Sciatic nerve (tissue), 2 donors: ENCODE data around the gene CLSTN2. TPM values are rescaled to one million over a fixed set of nuclear protein-coding genes. Genes with fewer than 3 reads are reported as not detected.

Source experiments
- ATAC-seq: fragments of 200-7000 bp; cut with Tn5 transposase; one replicate; pipeline ENCODE4 v1.9.1; 2020; ENCODE audit warnings: mild to moderate bottlenecking, moderate library complexity
- DNase-seq: peaks from one replicate; pipeline ENCODE4 v3.0.0-alpha.2; 2020; ENCODE audit warnings: low spot score
- intact Hi-C: fragments of 100-400 bp; cut with DNase I; formaldehyde crosslinking; loops from one replicate; pipeline ENCODE4 v1.14.2; 2022
- total RNA-seq: library from RNA; stranded (reverse); fragmentation: NEBNext Ultra II Directional; extraction: Animal tissue kit (Norgen Biotek cat#: 25700); gene quantifications from one replicate; pipeline ENCODE4 v1.2.1, GENCODE V29; 2021
- donor health status: DM: no; HTN: no; CAD: no.
- donor health status: DM: no; HTN: no; CAD: no.

The CLSTN2 gene
- total RNA-seq, 1 donor from 2014 or later = 5.1 TPM

DNA sequence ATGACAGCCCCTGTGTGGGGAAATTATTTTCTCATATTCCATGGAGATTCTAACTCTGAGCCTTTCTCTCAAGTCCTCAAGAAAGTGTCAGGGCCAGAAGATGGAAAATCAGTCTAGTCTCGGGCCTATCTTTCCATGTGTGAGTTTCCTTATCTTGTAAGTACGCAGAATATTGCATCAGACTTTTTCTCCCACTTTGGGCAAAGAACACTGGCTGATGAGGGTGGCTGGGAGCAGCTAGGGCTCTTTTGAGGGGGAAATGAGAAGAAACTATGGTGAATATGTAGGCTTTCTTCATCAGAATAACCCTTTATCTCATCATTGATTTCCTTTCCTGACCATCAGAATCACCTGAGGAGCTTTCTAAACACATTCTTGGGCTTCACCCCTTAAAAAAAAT, 264.0 kb downstream of the CLSTN2 start:
- intact Hi-C loops = no loop called here
- no peak for DNase-seq
- no peak for ATAC-seq

DNA sequence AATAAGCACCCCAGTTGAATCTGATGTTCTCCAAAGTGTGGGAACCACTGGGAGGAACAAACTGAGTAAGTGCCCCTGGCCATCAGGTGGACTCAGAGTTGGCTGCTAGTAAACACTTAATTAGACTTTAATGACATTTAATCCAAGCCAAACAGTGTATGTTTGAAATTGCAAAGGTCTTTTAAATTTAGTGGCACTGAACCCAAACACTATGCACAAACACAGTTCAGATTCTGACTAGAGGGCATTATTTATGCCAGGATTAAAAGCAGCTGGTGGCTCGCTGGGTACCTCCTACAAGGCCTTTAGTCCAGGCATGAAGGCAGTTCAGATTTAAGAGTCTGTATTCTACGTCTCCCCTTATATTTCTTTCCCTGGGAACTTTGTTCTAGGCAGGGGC, 264.8 kb downstream of the CLSTN2 start:
- intact Hi-C loops = no loop called here

DNA sequence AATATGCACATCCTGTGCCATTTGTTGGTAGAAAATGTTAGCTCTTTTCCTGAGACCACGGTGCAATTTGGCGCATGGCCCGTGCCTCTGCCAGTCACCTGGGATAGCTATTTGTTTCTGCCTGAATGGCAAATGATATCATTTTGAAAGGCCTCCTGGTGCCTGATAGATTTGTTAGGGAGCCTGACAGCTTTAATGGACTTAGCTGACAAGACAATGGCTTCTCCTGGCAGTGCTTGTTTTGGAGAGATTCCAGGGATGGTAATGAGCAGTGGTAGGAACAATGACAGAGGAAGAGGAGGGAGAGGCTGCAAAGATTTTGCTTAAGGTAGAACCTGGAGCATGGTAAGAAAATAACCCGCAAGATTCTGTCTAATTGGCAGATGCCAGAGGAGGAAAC, 268.5 kb downstream of the CLSTN2 start:
- intact Hi-C loops = no loop called here
- DNase-seq = no peak
- no peak for ATAC-seq

More for the DNA sequence above, 264.8 kb downstream of the CLSTN2 start:
- no peak for ATAC-seq
- DNase-seq = no peak

DNA sequence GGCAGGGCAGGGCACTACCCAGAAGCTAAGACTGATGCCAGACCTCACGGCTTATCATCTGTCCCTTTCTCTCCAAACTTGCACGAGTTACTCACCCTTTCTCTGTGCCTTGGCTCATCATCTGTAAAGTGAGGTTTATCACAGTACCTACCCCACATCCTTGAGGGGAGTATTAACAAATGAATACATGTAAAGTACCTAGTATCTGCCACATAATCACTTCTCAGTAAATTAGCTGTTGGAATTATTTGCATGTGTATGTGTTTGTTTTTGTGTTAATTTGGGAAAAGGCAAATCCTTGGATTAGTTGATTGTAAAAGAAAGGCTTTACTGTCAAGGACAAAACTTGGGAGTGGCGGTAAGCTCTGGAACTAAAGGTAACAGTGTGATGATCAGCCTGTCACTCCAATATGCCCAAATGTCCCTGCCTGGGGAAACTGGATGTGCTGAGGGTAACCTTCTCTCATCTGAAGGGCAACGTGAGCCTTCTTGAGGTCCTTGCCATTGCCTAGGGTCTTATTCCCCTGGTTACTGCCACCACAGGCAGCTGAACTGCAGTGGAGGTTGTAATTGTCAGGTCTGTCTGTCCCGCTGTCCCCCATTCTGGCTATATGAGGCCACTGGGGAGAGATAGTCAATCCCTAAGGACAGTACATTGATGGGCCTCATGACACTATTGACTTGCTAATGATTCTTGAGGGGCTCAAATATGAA, 269.4 kb downstream of the CLSTN2 start:
- intact Hi-C loops = no loop called here
- no peak for ATAC-seq
- DNase-seq = no peak

DNA sequence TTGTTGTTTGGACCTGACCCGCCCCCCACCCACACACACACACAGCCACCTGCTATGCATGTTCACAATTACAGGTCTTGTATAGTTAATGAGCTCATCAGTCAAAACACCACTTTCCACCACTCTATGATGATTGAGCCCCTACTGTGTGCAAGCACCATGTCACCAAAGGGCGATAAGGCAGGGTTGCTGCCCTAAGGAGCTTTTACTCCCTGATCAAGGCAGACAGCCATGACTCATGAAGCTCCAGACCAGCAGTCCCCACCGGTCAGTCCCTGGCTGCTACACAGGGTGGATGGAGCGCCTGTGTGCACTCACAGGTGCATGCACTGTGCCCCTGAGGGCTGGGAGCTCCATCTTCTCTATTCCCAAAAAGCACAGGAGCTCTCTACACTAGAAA, 270.6 kb downstream of the CLSTN2 start:
- intact Hi-C loops = no loop called here
- no peak for DNase-seq
- ATAC-seq = peak; percentile 36

DNA sequence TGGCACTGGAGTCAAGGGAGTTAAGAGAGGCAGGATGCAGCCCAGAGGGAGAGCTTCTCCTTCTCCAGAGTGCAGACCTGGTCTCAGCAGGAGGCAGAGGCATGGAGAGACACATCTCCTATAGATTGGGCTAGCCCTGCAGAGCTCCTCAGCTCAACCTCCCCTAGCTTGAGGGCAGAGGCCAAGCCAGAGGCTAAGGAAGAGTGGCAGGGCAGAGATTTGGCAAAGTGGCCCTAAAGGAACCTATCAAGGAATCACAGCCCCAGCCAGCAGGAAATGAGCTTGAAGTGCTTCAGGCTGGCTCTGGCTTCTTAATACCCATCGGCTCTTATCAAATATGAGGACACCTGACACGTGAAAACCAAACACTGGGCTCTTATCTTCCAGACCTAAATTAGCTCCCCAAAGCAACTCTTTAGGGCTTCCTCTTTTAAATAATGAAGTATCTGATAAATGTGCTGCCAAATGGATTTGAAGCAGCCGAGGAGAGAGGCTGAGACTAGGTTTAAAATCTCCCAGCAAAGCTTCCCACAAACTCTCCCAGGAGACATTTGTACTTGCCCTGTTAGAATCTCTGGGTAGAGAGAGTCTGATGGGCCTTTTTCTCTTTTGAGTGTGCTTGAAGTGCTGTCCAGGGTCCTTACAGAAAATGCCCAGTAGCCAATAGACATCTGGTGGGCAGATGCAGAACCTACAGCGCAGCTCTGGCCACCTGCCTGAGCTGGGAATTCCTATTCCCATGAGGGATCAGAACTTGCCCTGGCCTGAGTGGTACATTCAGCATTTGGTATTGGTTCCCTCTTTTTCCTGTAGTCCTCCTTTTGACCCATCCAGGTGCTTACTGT, 271.4 kb downstream of the CLSTN2 start:
- intact Hi-C loops = no loop called here
- ATAC-seq (no peak), DNase-seq (no peak)

DNA sequence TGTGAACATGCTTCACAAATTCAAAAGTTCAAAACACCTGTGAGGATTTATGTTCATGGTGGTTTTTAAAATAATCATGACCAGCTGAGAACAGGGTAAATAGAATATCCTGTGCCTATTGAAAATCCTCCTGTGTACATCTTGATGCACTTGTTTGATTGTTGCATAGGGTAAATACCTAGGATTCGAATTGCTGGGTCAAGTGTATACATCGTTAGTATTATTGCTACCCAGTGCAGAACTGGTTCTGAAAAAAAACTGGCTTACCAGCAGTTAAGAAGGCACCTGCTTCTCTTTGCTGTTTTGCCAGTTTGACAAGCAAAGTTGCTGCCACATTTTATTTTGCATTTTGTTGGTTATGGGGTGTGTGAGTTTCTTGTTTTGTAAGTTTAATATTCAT, 272.6 kb downstream of the CLSTN2 start:
- DNase-seq (no peak), ATAC-seq (no peak)
- intact Hi-C loops = no loop called here

DNA sequence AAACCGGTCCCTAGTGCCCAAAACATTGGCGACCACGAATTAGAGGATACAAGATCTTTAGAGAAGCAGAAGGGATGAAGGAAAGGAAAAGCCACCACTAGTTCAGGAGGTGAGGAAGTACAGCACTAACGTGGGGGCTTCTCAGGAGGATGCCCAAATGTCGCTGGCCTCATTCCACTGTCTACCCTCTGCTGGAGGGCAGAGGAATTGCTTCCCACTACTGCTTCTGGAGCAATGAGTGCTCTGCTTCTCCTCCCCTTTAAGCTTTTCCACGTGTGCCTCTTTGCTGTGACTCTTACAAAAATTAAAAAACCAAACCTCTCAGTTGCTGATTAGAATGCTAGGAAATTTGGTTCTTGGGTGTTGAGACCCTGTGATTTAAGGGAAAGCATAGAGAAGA, 281.3 kb downstream of the CLSTN2 start:
- DNase-seq = no peak
- ATAC-seq = no peak
- intact Hi-C loops = no loop called here

DNA sequence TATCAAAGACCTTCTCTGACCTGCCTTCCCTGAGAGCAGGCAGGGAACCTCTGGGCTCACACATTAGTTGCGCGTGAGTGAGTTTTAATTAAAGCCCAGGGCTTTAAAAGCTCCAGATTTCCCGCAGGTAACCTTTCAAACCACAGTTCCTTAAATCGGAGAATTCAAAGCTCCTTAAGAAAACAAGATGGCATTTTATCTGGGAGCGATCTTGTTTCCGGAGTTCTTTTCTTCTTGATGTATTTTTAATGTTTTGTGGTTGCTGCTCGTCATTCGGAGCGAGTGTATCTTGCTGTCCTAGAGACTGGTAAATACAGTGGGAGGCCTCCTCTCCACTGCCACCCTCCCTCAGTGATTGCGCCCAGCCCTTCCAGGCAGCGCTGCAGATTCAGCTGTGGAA, 284.3 kb downstream of the CLSTN2 start:
- intact Hi-C loops = no loop called here
- no peak for DNase-seq
- ATAC-seq = no peak

DNA sequence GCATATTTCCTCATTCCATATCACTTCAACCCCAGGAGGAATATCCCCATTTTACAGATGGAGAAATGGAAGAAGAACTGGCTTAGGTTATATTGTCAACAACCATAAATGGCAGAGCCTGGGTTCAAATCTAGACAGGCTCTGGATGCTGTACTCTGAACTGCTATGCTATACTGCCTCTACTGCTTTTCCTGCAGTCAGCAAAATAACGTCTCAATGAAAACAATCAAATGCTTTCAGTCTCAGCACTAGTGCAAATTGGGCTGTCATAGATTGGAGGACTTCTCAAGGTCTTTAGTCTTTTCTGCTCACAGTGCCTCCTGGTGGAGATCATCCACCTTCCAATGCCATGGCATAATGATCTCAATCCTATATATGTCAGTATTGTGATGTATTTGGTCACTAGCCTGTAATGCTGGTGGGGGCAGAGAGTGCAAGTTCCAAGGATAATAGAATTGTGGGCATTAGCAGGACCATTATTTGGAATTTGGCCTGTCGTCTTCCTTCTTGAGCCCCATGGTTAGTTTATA, 285.0 kb downstream of the CLSTN2 start:
- DNase-seq (no peak), ATAC-seq (no peak)
- intact Hi-C loops = no loop called here

DNA sequence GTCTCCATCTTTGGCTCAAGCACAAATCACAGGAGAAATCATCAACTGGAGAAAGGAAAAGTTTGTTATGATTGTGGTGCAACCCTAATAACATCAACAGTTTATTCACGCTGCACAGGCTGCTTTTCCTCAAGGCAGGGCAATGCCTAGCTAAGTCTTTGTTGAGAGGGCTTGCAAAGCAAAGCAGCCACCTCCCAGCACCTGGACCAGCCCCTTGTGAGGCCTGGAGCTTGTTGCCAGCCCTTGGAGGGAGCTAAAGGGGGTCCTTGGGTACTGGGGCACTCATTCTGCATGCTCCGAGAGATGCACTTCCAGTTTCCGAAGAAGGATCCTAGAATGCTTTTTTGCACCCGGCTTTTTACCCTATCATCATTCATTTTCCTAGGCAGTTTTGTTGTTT, 288.2 kb downstream of the CLSTN2 start:
- DNase-seq (no peak), ATAC-seq (no peak)
- intact Hi-C loops = no loop called here

DNA sequence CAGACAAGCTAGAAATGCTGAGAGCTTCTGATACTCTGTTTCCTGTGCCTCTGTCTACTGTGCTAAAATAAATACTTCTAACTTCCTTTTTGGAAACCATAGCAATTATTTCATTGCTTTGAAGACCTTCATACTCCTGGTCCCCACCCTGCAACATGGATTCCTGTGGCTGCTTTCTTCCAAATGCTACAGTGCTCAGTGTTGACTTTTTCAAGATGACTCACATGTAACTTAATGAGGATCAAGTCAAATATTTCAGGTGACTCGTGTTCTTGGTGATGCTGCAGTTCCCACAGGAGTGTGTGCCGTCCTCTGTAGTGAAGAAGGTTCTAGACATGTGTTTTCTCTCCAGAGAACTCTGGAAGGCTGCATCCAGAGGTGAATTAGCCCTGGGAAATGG, 288.6 kb downstream of the CLSTN2 start:
- intact Hi-C loops = no loop called here
- no peak for ATAC-seq
- DNase-seq = no peak

DNA sequence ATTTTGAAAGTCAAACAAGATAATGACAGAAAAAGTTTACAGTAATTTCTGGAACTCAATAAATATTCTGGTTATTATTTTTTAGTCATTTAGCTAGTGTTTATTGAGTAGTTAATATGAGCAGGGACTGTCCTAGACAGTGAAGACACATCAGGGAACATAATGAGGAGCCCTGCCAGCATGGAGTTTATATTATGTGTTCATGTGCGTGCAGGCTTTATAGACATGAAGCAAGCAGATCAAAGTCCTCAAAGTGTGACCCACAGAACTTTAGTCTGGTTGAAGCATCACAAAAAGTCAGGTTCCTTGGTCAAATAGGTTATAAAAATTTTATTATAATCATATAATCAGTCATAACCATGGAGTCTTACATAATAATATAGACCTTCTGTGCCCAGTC, 289.3 kb downstream of the CLSTN2 start:
- intact Hi-C loops = no loop called here
- no peak for ATAC-seq
- DNase-seq = no peak

DNA sequence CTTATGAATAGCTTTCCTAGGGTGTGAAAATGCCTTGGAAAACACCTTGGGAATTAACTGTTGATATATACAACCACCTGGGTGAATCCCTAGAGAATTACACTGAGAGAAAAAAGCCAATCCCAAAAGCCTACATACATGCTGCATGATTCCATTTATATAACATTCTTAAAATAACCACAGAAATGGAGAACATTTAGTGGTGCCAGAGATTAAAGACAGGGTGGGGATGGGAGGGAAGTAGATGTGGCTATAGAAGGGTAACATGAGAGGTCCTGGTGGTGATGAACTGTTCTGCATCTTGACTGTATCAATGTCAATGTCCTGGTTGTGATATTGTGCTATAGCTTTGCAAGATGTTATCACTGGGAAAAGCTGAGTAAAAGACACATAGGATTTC, 291.0 kb downstream of the CLSTN2 start:
- intact Hi-C loops = no loop called here
- DNase-seq (no peak), ATAC-seq (no peak)

DNA sequence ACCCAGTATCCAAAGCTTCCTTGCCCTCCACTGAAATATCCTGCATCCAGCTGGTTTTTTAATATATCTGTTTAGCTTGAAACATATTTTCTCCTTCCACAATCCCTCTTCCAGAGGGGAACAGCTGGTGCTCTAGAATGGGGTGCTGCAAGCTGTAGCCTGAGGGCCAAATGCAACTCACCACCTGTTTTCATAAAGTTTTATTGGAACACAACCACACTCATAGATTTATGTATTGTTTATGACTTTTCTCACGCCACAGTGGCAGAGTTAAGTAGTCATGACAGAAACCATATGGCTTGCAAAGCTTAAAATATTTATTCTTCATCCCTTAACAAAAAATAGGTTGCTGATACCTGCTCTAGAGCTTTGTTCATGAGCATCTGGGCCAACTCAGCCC, 298.7 kb downstream of the CLSTN2 start:
- no peak for ATAC-seq
- DNase-seq = no peak
- intact Hi-C loops = no loop called here

DNA sequence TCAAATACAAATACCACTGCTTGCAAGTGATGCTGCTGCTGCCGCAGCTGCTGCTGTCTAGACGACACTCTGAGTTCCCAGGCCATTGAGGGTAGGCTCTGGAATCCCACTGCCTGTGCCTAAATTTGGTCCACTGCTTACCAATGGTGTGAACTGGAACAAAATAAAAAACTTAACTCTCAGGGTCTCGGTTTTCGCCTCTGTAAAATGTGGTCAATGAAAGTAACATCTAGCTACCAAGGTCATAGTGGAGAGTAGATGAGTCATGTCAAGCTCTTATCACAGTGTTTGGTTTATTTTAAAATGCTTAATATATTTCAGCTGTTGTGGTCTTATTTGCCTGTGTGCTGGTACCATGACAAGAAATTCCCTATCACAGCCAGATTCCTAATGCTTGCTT, 299.3 kb downstream of the CLSTN2 start:
- DNase-seq = no peak
- ATAC-seq = no peak
- intact Hi-C loops = no loop called here

DNA sequence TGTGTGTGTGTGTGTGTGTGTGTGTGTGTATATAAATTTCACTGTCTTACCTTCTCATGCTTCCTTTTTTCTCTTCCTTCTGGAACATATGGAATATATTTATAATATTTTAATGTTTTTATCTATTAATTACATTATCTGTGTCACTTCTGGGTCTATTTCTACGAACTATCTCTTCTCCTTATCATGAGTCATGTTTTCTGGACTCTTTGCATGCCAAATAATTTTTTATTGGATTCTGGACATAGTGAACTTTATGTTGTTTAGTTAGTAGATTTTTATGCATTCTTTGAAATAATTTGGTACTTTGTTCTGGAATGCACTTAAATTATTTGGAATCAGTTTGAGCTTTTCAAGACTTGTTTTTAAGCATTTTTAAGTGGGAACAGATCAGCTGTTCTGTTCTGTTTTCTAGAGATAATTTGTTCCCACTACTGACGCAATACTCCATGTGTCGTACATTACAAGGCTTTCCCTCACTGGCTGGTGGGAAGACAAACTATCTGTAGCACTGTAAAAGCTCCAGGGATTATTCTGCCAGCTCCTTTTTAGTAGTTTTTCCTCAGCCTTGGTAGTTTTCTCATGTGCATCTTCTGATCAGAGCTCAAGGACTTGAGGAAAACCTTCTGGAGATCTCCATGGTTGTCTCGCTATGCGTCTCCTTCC, 302.0 kb downstream of the CLSTN2 start:
- ATAC-seq (no peak), DNase-seq (no peak)
- intact Hi-C loops = no loop called here

DNA sequence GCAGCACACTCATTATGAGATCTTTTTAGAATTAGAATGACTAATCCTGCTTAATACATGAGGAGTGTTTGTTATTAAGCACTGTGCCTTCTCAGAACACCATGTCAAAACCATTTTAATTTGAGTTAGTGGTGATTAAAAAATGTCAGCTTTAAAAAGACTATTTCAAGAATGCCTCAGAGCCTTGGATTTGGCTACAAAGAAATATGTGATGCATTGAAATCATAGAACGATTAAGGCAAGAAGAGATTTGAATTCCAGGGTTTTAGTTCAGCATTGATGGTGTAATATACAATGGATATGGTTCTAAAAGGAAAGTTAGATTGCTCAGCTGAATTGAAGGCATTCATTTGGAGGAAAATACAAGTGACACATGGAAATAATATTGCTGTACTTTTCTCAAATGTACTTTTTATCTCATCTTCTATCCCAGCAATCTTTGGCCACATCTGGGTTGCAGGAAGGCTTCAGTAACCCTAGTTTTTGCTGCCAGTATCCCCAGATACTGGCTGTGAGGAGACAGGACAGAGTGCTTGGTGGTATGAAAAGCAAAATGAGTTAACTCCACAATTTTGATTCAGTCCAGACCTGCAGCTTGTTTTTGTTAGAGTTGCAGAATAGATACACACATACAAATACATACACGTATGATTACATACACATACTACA, 303.8 kb downstream of the CLSTN2 start:
- DNase-seq (no peak), ATAC-seq (no peak)
- intact Hi-C loops = no loop called here

DNA sequence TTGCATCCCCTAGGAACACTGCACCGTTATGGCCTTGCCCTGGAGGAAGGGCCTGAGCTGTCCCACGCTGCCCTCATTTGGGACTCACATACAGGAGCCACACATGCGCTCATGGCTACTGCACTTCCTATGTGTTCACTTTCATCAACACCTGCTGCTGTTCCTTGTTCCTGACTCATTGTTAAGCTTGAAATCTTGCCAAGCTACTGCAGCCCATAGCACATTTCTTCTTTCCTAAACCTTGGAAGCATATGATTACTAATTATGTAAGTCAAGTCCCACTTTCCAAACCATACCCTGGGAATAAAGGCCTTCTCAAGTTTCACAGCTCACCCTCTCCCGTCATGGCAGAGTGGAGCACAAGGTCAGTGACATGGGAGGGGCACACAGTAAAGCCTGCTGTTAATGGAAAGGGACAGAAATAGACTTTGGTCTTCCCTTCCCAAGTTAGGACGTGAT, 307.9 kb downstream of the CLSTN2 start:
- intact Hi-C loops = loop anchor here (5.0 kb wide), 1 partner anchor 976 kb away; no protein-coding TSS in a partner anchor
- no peak for ATAC-seq
- DNase-seq = no peak
